Heart right ventricle (tissue), 16 donors: ENCODE results near the gene MTNR1A. TPM values are rescaled to one million over a fixed set of nuclear protein-coding genes. Genes with fewer than 3 reads are reported as not detected.

Experiments
- ATAC-seq, 8 donors: fragments of 200-7000 bp; cut with Tn5 transposase; one replicate each; pipeline ENCODE4 v1.9.1; 2020; ENCODE audit warnings: mild to moderate bottlenecking in 8 of 8, moderate library complexity in 8 of 8, moderate number of reproducible peaks in 1 of 8
- DNase-seq, 2 donors: peaks; one replicate each; pipeline ENCODE4 v3.0.0-alpha.2; 2020
- H3K27ac ChIP-seq, 10 donors: fragments of 200-600 bp; sonication (generic) in 2 of 10; one replicate each; pipeline versions ENCODE4 v1.5.0 to v1.8.0; 2020 to 2022; ENCODE audit warnings: mild to moderate bottlenecking in 3 of 10
- H3K27me3 ChIP-seq, 7 donors: fragments of 200-600 bp; one replicate each; pipeline ENCODE4 v1.8.0; 2021 to 2022; ENCODE audit warnings: mild to moderate bottlenecking in 2 of 7
- H3K36me3 ChIP-seq, 9 donors: fragments of 200-600 bp; sonication (generic) in 1 of 9; one replicate each; pipeline versions ENCODE4 v1.5.0 to v1.8.0; 2020 to 2022; ENCODE audit warnings: mild to moderate bottlenecking in 2 of 9
- H3K4me1 ChIP-seq, 9 donors: fragments of 200-600 bp; sonication (generic) in 1 of 9; one replicate each; pipeline versions ENCODE4 v1.5.0 to v1.8.0; 2020 to 2022; ENCODE audit warnings: mild to moderate bottlenecking in 4 of 9
- H3K4me3 ChIP-seq, 10 donors: fragments of 200-600 bp; sonication (generic) in 2 of 10; one replicate each; pipeline versions ENCODE4 v1.5.0 to v1.8.0; 2020 to 2022; ENCODE audit warnings: mild to moderate bottlenecking in 7 of 10, moderate library complexity in 2 of 10
- H3K9me3 ChIP-seq, 11 donors: fragments of 200-600 bp in 10 of 11; sonication (generic) in 2 of 11; one replicate each; pipeline versions ENCODE4 v1.5.0 to v1.8.0; 2013 to 2022; ENCODE audit warnings: mild to moderate bottlenecking in 2 of 11, control low read depth in 1 of 11, moderate library complexity in 1 of 11
- WGBS, 2 donors: extraction: QIAGEN DNeasy Blood & Tissue Kit; methylation state at CpG; one replicate each; pipeline ENCODE4 v1.1.7; 2013; ENCODE audit warnings: inconsistent platforms in 1 of 2; 5-methylcytosine and 5-hydroxymethylcytosine counted together
- intact Hi-C, 10 donors: fragments of 100-400 bp; cut with DNase I; formaldehyde crosslinking; loops; one replicate each; pipeline versions ENCODE4 v1.11.1 to v1.14.2; 2022
- polyA plus RNA-seq, 2 donors: library from polyadenylated mRNA; stranded (reverse); fragments of 200-250 nt; gene quantifications; one replicate each; pipeline ENCODE4 v1.2.3, GENCODE V29; 2013
- total RNA-seq, 10 donors: library from RNA; stranded (reverse); fragmentation: NEBNext Ultra II Directional in 3 of 10; extraction: Animal tissue kit (Norgen Biotek cat#: 25700) in 3 of 10; gene quantifications; one replicate each; pipeline versions ENCODE4 v1.2.1 to v1.2.4, GENCODE V29; 2021 to 2023
- TF ChIP-seq, protein P1 (sequence below), 9 donors: fragments of 200-600 bp; sonication (generic) in 2 of 9; IDR thresholded peaks; one replicate each; pipeline versions ENCODE4 v1.5.0 to v1.8.0; 2021 to 2022; ENCODE audit warnings: antibody characterized with exemption in 9 of 9, mild to moderate bottlenecking in 5 of 9, moderate library complexity in 1 of 9
- donor health status: Arrhythmogenic right ventricular cardiomyopathy.
- donor health status: ischemic (EF 13 %, LVEDD 7.1; RV severe dilation, severe dysfunction).
- donor health status: healthy with polysubstance abuse.
- donor health status: DM: no; HTN: yes; CAD: no.
- donor health status: DM: no; HTN: no; CAD: no.
- donor health status: ischemic (EF 25% LVEDD 6.9; RV normal size, moderate dysfunction).
- donor health status: ischemic (EF 25% LVEDD 5.7; RV mildly dilated, moderate dysfunction).
- donor health status: healthy.
- donor health status: DM: yes; HTN: yes; CAD: no.
- donor health status: Ischemic cardiomyopathy.
- donor health status: ischemic (EF 35%, LVEDD 5.7; RV mildly dilated, moderate dysfunction).
- donor health status: nonischemic (EF 11% LVEDD 7.7; RV severe dilation, severe dysfunction).
- donor health status: DM: yes; HTN: yes; CAD: no.
- donor health status: PGD.
- donor health status: ischemic (EF 29% LVEDD 5.4; RV normal size, mild dysfunction).
- donor health status: nonischemic (EF 23%, LVEDD 6.1; RV moderate dilation, normal function).

MTNR1A gene
- total and polyA plus RNA-seq, 12 donors, result not detected

DNA sequence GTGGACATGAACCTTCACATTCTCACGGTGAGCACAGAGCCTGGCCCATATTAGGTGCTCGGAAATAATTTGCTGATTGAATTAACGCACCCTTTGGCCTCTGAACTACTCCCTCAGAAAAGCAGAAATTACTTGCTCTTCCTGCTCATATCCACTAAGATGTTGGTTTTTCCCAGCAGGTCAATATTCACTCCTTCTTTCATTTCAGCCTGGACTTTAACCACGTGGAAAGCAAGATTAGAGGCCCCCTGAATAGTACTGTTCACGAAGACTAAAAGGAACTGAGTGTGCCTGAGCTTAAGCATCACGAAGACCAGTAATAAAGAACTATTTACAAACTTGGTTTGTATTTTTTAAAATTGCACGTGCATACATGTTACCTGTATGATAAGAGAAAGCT is 9.9 kb downstream of the MTNR1A start:
- H3K9me3 ChIP-seq, result peaks cover 0 to 21% (median 0%) of the 10 kb centered on the region in 11 donors
- peaks cover 0 to 30% (median 10%) of the 10 kb centered on the region in 7 donors for H3K27me3 ChIP-seq
- no peak overlapping the region for H3K27ac ChIP-seq
- ATAC-seq (no peak), DNase-seq (no peak)
- intact Hi-C loops, result no loop called here
- no peaks in the 10 kb centered on the region for H3K4me1 ChIP-seq
- TF ChIP-seq, protein P1, sequence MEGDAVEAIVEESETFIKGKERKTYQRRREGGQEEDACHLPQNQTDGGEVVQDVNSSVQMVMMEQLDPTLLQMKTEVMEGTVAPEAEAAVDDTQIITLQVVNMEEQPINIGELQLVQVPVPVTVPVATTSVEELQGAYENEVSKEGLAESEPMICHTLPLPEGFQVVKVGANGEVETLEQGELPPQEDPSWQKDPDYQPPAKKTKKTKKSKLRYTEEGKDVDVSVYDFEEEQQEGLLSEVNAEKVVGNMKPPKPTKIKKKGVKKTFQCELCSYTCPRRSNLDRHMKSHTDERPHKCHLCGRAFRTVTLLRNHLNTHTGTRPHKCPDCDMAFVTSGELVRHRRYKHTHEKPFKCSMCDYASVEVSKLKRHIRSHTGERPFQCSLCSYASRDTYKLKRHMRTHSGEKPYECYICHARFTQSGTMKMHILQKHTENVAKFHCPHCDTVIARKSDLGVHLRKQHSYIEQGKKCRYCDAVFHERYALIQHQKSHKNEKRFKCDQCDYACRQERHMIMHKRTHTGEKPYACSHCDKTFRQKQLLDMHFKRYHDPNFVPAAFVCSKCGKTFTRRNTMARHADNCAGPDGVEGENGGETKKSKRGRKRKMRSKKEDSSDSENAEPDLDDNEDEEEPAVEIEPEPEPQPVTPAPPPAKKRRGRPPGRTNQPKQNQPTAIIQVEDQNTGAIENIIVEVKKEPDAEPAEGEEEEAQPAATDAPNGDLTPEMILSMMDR (IDR thresholded peaks at IDR 0.05), result no peak
- H3K4me3 ChIP-seq, result no peak overlapping the region
- no peaks in the 10 kb centered on the region for H3K36me3 ChIP-seq
- WGBS, 2 donors, result 74 to 81% methylated on average over 7 of the region's 7 CpGs

DNA sequence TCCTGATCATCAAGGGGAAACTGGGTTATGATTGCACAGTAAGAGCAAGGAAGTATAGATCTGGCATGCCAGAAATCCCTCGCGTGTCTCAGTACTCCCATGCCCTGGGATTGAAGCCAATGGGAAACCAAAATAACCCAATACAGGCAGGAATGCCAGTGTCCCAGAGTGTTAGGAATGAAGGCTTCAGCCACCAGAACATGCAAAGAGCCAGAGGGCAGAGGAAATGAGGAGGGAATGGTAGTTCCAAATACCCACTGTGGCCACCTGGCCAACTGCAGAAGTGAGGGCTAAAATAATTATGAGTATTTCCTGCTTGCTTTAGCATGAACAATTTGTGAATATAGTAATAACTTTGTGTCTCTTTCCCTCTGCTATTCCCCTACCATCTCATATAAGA is 12.2 kb downstream of the MTNR1A start:
- Histone ChIP-seq H3K4me1 (no peaks in the 10 kb centered on the region), H3K9me3 (peaks cover 0 to 31% (median 0%) of the 10 kb centered on the region in 11 donors), H3K36me3 (no peaks in the 10 kb centered on the region), H3K27ac (no peak overlapping the region), H3K4me3 (no peak overlapping the region), H3K27me3 (peaks cover 0 to 10% (median 0%) of the 10 kb centered on the region in 7 donors)
- TF ChIP-seq, protein P1 (IDR thresholded peaks at IDR 0.05), result no peak
- ATAC-seq (no peak), DNase-seq (no peak)
- WGBS, 2 donors, result 83 to 92% methylated on average over 2 of the region's 2 CpGs
- intact Hi-C loops, result no loop called here

GRCh38 chr4:186541801-186542200 is 13.6 kb downstream of the MTNR1A start:
- WGBS, 2 donors, result 73 to 76% methylated on average over 4 of the region's 4 CpGs
- intact Hi-C loops, result no loop called here
- Histone ChIP-seq H3K27me3 (peaks cover 0 to 3% (median 0%) of the 10 kb centered on the region in 7 donors), H3K27ac (no peak overlapping the region), H3K36me3 (no peaks in the 10 kb centered on the region), H3K4me3 (no peak overlapping the region), H3K4me1 (no peaks in the 10 kb centered on the region), H3K9me3 (peaks cover 0 to 31% (median 0%) of the 10 kb centered on the region in 11 donors)
- TF ChIP-seq, protein P1 (IDR thresholded peaks at IDR 0.05), result no peak
- DNase-seq, result no peak
- no peak for ATAC-seq

GRCh38 chr4:186537843-186538521 is 17.4 kb downstream of the MTNR1A start:
- ATAC-seq (no peak), DNase-seq (no peak)
- WGBS, 2 donors, result 75 to 78% methylated on average over 19 of the region's 19 CpGs
- intact Hi-C loops, result no loop called here
- no peaks in the 10 kb centered on the region for H3K36me3 ChIP-seq
- H3K4me3 ChIP-seq, result no peak overlapping the region
- peaks cover 0 to 3% (median 0%) of the 10 kb centered on the region in 7 donors for H3K27me3 ChIP-seq
- peaks cover 0 to 15% (median 0%) of the 10 kb centered on the region in 11 donors for H3K9me3 ChIP-seq
- no peak overlapping the region for H3K27ac ChIP-seq
- TF ChIP-seq, protein P1 (IDR thresholded peaks at IDR 0.05), result no peak
- no peaks in the 10 kb centered on the region for H3K4me1 ChIP-seq
